NCI-H187 (cell line): ENCODE measurements around the gene ZBED4.
A peak's percentile ranks its signal among the peaks of the same experiment; 100 is the strongest.

Experiments used
- DNase-seq, 2 experiments: peaks; one replicate each; lab custom pipeline; 2025; lab: John Stamatoyannopoulos, UW

Gene ZBED4

DNA sequence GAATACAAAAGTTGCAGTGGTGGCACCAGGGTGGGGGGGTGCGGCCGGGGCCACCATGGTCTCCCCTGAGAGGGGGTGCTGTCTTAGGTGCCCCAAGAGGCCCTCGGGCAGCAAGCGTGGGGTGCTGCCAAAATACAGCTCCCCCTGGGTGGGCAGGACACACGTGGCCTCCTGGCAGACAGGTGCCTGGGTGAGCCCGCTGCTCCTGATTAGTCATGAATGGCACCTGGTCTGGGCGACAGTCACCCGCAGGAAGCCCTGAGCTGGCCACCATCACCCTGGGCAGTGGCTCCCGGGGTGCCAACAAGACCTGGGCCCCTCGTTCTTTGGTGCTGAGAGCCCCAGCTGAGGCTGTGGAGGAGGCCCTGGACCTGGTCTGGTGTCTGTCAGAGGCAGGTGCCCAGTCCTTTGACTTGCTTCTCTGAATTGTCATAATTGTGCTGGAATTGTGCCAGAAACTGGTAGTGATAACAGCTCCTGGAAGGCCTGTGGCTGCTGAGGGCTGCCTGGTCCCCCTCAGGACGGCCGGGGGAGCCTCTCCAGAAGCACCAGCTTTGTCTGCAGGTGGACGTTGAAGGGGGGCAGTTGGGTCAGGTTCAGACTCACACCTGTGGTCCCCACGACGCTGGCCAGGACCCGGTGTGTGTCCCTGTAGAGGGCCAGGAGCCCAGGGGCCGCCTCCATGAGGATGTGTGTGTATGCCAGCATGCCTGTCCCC lies 49.8 kb downstream of the ZBED4 start:
- DNase-seq, result no peak

DNA sequence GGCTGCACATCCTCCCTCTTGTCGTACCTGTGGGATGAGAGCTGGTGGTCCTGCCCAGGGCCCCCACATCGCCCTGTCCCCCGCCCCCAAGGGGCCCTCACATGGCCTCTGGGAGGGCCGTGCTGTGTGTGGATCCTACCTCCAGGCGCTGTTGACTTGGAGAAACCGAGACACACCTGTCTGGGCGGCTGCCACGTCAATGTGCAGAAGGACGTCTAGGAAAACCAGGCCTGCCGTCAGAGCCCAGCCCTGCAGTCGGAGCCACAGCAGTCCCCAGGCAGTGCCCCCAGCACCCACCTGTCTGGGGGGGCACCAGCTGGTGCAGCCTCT lies 50.4 kb downstream of the ZBED4 start:
- no peak for DNase-seq

DNA sequence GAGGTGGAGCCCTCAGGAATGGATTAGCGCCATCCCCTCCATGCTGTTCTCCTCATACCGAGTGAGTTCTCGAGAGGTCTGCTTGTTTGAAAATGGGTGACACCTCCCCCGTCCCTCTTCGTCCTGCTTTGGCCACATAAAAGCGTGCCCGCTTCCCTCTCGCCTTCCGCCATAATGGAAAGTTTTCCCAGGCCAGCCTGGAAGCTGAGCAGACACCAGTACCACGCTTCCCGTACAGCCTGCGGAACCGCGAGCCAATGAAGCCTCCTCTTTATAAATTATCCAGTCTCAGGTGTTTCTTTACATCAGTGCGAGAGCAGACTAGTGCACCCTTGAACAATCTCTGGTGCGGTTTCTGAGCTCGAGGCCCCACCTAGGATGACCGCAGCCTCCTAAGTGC lies 51.8 kb downstream of the ZBED4 start:
- no peak for DNase-seq

GRCh38 chr22:49906071-49906798 lies 52.6 kb downstream of the ZBED4 start:
- DNase-seq, result no peak

GRCh38 chr22:49906799-49907290 lies 53.2 kb downstream of the ZBED4 start:
- DNase-seq, result no peak

- DNase-seq, result no peak
Measured at GRCh38 chr22:49907807-49908206, 54.2 kb downstream of the ZBED4 start.

DNA sequence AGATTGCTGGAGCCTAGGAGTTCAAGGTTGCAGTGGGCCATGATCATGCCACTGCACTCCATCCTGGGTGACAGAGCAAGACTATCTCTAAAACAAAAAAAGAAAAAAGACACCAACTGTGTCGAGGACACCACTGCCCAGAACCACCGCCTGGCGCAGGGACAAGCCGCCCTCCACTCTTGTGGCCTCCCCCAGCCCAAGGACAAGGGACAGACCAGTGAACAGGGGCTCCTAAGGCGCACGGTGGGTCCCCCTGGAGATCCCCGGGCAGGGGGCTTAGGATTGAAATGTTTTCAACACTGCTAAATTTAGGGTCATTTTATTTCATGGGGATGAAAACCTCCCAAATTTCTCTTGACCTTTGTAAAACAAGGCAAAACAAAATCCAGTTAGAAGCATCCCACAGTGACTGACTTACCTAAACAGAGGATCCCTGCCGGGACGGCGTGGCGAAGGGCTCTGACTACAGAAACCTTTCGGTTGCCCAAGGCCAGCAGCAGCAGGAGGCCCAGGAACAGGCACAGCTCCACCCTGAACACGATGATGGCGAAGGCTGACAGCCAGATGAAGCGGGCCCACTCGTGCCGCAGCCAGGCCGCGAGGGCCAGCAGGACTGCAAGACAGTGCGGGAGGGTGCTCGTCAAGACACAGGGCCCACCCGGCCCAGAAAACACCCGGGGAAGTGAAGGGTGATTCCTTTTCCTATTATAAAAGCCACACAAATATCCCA lies 56.0 kb downstream of the ZBED4 start:
- DNase-seq, result no peak

- no peak for DNase-seq
Measured at GRCh38 chr22:49910229-49911155, 56.8 kb downstream of the ZBED4 start.

DNA sequence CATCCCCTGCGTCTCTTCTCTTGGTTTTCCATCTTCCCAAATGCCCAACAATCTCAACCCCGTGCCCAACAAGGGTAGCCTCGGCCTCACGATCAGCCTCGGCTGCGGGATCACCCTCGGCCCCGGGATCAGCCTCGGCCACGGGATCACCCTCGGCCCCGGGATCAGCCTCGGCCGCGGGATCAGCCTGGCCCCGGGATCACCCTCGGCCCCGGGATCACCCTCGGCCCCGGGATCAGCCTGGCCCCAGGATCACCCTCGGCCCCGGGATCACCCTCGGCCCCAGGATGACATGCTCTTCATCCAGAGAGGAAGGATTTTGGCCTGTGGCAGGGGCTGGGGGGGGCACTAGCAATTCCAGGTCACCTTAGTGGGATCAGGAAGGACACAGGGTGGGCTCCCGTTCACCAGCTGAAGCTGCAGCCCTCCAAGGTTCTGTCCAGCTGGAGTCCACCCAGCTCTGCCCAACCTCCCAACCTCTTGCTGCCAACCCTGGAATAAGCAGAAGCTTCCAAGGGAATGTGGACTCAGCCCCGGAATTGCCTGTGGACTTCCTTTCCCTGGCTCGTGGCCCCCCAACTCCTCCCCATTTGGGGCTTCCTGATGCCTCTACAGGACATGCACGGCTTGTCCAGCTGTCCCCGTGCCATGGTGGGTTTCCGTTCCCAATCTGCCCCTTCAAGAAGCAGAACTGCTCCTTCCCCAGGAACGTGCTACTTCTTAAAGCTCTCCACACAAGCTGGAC lies 58.4 kb downstream of the ZBED4 start:
- no peak for DNase-seq

- DNase-seq, result no peak
Measured at GRCh38 chr22:49913026-49913425, 59.4 kb downstream of the ZBED4 start.

DNA sequence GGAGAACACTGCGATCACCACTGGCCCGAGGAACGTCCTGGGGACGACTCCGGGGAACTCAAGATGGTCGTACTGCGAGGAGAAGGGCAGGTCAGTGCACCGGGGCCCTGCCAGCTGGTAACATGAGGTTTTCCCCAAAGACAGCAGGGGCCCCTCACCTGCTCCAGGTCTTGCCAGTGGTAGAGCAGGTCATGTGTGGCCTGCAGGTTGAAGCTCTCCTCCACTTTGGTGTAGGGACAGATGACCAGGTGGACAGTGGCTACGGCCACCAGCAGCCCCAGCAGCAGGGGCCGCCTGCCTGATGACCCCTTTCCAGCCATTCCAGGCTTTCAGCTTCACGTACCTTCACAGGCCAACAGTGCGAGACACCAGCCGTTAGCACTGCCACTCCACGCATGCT lies 59.8 kb downstream of the ZBED4 start:
- no peak for DNase-seq

GRCh38 chr22:49914256-49914655 lies 60.6 kb downstream of the ZBED4 start:
- no peak for DNase-seq

- DNase-seq, result no peak
Measured at GRCh38 chr22:49915610-49916009, 62.0 kb downstream of the ZBED4 start.

DNA sequence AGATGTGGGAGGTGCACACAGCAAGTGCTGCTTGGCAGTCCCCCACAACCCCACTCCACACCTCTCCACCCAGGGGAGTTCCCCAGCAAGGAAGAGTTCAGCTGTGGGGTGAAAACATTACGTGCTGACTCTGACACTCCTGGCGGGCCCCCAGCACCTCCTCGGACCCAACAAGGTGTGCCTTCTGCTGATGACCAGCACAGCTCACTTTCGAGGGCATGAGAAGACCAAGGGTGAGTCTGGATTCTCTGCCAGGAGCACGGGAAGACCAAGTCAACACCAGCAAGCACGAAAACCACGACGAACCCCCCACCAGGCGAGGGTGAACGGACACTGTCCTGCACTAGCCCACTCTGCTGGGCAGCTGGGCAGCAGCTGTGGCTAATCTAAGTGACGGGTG lies 63.2 kb downstream of the ZBED4 start:
- no peak for DNase-seq

- peak; percentile 28 to 57 for DNase-seq
Measured at GRCh38 chr22:49917974-49918910, 64.6 kb downstream of the ZBED4 start, which contains the start of the genes ALG12 and CRELD2. TSS of gene ALG12 (minus strand) at chr22:49918438. CDS start at chr22:49913765, 4,673 bp downstream. TSS of gene CRELD2 (plus strand) at chr22:49918634. CDS start at chr22:49918770, 136 bp downstream.

- DNase-seq, result no peak
Measured at GRCh38 chr22:49918911-49919881, 65.6 kb downstream of the ZBED4 start.

DNA sequence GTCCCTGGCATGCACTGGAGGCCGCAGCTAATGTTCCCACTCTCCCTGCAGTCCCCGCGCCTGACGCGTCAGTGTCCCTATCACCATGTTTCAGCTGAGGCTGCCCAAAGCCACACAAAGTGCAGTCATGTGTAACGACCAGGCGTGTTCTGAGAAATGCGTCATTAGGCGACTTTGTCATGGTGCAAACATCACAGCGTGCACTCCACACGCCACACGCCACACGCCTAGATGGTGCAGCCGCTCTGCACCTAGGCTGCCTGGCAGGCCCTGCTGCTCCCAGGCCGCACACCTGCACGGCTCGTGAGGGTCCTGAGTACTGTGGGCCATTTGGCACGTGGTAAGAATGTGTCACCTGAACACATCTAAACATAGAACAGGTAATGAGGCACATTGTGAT lies 67.2 kb downstream of the ZBED4 start:
- DNase-seq, result no peak

- DNase-seq, result no peak
Measured at GRCh38 chr22:49921508-49922278, 68.0 kb downstream of the ZBED4 start.
